SH-SY5Y (cell line): ENCODE results near the gene AGO3.

ENCODE experiments used
- GATA2 ChIP-seq: IDR thresholded peaks from 2 replicates; pipeline ENCODE4 v1.6.1; 2011; ENCODE audit warnings: mild to moderate bottlenecking, low read depth, low read length
- GATA3 ChIP-seq: IDR thresholded peaks from 2 replicates; pipeline ENCODE4 v1.6.1; 2011; ENCODE audit warnings: low read depth, mild to moderate bottlenecking, low read length, moderate library complexity

The AGO3 gene

DNA sequence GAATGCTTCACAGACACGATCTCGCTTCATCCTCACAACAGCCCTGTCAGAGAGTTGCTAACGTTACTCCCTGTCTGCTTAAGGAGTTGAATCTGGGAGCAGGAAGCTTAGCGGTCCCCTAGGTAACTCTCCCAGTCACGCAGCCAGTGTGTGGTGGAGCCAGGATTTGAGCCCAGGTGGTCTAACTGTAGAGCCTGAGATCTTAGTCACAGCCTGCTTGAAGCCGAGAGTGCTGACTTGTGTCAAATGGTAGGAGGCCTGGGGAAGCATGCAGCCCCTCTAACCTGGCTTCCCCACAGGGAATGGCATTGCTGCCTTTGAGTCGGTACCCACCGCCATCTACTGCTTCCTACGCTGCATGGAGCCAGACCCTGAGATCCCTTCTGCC lies 161.9 kb downstream of the AGO3 start:
- TF ChIP-seq GATA3 (no peak), GATA2 (no peak)

DNA sequence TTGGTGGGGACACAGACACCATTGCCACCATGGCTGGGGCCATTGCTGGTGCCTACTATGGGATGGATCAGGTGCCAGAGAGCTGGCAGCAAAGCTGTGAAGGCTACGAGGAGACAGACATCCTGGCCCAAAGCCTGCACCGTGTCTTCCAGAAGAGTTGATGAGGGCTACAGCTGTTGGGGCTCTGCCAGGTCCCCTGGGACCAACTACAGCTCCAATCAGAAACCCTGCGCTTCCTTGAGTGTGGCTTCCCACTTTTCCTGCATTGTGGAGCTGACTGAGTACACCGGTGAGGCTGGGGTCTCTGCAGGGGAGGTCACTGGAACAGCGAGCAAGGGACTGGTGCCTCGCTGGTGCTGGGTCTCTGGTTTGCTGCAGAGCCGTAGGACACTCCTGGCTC lies 162.3 kb downstream of the AGO3 start:
- TF ChIP-seq GATA3 (no peak), GATA2 (no peak)

DNA sequence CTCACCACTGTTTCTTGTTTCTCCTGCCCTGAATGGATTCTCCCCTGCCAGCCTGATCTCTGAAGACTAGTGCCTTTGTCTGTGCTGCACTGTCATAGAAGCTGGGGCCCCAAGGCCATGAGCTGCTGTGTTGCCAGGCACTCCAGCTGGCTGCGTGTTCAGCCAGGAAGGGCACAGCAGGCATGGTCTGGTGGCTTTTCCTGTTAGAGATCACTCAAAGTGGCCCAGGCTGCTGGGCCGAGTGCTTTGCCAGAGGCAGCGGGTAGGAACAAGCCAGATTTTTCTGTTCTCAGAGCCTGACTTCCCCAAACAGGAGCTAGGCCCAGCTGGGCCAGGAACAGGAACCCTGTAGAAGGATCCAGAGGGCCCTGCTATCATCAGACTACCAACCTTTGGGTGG lies 163.0 kb downstream of the AGO3 start:
- TF ChIP-seq GATA3 (no peak), GATA2 (no peak)

DNA sequence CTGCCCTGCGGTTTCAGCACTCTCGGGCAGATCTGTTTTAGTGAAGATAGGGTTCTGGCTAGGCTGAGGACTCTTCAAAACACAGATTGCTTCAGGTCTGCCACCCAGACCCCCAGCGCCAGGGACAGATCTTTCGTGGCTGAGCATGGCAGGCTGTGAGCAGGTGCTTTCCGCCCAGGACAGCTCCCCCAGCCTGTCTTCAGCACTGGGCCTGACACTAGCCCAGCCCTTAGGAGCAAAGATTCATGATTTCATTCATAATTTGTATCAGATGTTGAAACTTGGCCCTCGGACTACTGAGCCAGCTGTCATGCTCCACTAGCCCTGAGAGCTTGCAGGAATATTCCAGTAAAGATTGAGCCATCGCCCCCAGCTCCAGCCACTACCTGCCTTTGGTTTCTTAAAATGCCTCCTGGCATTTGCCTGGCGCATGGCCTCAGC lies 163.7 kb downstream of the AGO3 start:
- TF ChIP-seq GATA2 (no peak), GATA3 (no peak)

DNA sequence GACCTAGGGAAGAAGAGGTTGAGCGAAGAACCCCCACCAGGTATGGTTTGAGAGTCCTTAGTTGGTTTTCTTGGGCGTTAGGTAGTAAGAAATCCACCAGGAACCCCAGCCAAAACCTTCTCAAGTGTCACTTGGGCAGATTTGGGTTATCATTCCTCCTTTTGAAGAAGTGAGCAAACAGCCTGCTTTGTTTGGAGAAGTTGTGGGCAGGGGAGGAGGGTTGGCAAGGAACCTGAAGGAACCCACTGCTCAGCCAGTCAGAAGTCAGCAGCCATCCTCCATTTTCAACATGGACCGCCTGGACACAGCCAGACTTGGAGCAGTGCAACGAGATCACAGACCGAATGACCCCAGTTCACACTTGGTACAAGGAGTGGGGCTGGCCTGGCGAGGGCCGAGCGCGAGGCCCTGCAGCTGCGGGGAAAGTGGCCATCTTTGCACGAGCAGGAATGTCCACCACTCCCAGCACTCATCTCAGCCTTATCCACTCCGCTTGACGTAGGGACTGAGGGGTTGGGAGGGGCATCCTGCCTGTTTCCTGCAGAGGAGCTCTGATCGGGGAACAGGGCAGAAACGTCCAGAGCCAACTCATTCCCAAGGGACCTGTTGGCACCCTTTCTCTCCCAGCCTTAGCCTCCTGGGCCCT lies 165.0 kb downstream of the AGO3 start:
- TF ChIP-seq GATA3, result no peak
- TF ChIP-seq GATA2, result no peak

DNA sequence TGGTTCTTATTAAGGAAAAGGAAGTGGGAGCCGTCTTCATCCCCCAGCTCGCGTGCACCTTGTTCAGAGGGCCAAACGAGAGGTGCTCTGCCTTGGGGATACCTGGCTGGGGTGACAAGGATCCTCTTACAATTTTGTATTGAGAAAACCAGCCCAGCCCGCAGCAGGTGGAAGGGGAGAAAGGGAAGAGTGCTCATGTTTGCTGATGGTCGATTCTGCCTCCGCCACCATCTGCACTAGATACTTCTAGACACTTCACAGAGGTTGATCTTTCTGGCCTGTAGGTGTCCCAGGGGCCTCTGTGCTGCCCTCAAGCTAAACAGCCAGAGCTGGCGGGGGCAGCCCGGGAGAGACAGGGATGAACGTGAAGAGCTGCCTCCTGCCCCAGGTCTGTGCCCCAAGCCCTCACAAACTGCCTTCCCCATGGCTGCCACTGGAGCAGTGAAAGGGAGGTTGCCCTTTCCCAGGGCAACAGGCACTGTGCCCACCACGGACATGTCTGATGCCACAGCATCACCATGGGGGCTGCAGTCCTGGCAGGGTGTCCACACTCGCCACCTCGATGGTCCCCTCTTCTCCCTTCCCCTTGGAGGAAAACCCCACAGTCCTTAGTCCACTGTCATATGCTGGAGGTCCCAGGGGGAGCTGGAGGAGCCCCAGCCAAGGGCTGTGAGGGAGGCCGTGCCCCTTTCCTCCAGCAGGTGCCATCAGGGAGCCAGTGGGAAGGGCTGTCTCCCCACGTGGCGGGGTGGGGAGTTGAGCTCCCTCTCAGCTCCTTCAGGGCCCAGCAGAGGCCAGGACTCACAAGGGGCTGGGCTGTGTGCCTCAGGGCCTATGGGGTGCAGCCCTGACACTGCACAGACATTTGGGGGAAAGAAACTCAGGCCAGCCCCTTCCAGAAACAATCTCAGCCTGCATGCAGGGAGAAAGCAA lies 165.9 kb downstream of the AGO3 start:
- TF ChIP-seq GATA2, result no peak
- TF ChIP-seq GATA3, result no peak

DNA sequence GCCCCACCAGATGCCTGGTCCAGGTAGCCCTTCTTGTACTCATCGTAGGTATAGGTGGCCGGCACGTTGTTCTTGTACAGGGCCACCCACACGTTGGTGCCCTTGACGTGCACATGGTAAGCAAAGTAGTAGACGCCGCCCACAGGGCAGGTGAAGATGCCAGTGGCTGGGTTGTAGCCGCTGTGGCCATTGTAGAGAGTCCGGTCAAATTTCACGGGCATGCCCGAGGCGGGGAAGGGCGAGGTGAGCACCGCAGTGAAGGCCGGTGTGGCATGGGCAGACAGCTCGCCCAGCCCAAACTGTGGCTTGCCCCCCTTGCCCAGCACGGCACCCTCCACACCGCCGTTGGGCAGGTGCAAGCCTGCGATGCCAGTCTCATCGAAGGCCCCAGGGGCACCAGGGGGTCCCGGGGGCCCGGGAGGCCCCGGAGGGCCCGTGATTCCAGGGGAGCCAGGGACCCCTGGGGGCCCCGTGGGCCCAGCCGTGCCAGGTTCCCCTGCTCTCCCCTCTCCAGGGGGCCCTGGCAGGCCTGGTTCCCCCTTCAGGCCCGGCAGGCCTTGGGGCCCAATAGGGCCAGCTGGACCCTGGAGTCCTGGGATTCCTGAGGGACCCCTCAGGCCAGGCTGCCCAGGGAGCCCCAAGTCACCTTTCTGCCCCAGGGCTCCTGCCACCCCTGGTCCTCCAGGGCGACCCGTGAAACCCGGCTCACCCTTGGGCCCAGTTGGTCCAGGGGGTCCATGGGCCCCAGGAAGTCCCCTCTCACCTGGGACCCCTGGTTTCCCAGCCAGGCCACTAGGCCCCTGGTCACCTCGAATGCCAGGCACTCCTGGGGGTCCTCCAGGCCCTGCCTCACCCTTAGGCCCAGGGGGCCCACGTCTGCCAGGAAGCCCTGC lies 167.0 kb downstream of the AGO3 start:
- TF ChIP-seq GATA2 (no peak), GATA3 (no peak)

DNA sequence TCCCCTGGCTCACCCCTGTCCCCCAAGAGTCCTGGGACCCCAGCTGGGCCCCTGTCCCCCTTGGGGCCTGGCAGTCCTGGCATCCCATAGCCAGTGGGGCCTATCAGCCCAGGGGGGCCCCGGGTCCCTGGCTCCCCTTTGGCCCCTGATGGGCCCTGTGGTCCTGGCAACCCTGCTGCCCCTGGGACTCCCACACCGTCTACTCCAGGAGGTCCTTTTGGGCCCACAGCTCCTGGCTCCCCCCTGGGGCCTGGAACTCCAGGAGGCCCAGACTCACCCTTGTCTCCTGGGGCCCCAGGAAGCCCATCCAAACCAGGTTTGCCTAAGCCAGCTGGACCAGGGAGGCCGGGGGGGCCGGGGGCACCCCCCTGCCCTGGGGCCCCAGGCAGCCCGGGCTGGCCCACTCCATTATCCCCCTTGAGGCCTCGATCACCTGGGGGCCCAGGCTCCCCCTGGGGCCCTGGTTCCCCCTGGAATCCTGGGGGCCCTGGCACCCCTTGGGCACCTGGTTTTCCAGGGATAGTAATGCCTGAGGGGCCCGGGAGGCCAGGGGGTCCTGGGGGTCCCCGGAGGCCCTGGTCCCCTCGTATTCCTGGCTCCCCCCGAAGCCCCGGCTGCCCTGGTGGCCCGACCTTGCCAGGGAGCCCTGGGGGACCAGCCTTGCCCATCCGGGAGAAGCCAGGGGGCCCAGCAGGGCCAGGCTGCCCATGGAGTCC lies 167.9 kb downstream of the AGO3 start:
- no peak for TF ChIP-seq GATA2
- no peak for TF ChIP-seq GATA3

DNA sequence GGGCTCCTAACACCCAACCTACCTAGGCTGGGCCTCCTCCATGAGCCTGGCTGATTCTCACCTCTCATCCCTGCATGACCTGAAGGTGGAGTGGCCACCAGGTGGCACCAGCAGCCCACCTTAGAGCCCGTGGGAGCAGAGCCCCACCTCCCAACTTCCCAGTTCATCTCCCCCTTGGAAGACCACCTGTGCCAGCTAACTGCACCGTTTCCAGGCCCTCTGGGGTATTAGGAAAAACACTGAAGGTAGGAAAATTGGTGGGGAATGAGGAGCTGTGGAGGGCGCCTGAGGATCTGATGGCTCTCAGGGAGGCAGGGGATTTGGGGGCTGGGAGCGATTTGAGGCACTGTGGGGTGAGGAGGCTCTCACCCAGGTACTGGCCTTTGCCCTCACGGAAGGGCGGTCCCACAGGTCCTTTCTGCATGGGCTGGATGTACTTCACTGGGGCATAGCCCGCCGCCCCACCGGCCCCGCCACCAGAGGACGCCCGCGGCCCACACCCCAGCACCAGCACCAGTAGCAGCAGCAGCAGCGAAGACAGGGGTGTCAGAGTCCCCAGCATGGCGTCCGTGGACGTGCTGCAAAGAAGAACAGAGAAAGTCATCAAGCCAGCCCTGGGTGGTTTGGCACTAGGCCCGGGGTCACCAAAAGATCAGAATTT lies 168.9 kb downstream of the AGO3 start:
- TF ChIP-seq GATA3 (no peak), GATA2 (no peak)

DNA sequence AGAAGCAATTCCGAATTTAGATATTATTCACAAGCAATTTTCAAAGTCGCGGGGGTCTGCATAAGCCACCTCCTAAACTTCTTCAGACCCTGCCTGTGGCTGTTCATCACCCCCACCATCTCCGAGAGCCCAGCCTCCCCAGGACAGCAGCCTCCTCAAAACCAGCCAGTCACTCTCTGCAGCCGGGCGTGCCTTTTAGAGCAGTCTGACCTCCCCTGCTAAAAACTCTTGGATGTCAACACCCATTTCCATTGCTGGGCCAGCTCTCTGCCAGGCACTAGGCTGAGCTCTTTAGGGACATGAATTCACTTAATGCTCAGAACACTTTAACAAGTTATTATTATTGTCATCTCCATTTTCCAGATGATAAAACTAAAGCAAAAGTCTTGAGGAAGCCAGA lies 169.5 kb downstream of the AGO3 start:
- TF ChIP-seq GATA3 (no peak), GATA2 (no peak)

DNA sequence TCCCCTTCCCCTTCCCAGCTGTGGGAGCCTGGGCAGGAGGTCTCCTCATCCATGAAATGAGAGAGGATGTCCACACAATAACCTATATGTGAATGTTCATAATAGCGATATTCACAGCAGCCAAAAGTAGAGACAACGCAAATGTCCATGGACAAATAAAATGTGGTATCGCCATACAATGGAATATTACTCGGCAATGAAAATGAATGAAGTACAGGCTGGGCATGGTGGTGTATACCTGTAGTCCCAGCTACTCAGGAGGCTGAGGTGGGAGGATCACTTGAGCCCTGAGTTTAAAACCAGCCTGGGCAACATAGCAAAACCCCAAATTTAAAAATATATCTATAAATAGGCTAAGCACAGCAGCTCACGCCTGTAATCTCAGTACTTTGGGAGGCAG lies 170.6 kb downstream of the AGO3 start:
- no peak for TF ChIP-seq GATA3
- no peak for TF ChIP-seq GATA2

DNA sequence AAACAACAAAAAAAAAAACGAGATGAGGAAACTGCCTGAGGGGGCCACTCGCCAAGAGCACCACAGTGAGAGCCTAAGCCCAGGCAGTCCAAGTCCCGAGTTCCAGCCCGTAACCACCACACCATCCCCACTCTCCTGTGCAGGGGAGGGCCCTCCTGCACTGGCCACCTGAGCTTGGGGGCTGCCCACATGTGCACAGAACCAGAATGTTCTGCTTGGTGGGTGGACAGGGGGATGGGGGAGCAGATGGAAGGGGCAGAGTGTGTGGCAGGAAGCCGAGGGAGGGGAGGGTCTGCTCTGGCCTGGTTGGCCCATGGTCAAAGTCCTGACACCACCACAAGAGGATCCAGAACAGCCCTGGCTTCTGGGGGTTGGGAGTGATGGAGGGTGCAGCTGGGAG lies 175.4 kb downstream of the AGO3 start:
- TF ChIP-seq GATA3, result no peak
- no peak for TF ChIP-seq GATA2

DNA sequence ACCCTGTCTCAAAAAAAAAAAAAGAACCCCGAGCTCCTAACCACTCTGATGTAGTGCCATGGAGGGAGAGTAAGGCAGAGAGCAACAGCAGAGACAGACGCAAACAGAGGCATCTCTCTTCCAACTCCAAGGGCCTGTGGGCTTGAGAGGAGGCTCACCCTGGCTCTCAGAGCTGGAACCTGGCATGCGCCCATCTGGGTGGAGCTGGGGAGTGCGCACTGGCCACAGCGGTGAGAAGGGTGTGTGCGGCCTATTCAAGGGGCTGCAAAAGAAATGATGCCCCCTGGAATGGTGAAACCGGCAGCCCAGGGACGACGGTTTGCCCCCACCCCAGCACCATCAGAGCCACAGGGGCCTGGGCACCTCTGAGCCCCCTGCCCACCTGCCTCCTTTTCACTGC lies 176.5 kb downstream of the AGO3 start:
- TF ChIP-seq GATA3, result no peak
- no peak for TF ChIP-seq GATA2
